ENCODE data around the gene IGSF23.
"Not testable (repeated sequence)": the region's sequence is repeated elsewhere in the genome, so short reads cannot be mapped to it uniquely, and the experiment has no call there.

The IGSF23 gene

DNA sequence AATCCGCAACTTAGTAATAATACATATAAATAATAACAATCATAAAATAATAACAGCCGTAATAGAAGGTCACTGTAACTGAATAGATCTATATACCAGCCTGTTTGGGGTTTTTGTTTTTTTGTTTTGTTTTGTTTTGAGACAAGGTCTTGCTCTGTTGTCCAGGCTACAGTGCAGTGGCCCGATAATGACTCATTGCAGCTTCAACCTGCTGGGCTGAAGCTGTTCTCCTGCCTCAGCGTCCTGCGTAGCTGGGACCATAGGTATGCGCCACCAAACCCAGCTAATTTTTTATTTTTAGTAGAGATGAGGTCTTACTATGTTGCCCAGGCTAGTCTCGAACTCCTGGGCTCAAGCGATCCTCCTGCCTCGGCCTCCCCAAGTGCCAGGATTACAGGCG lies 950 bp downstream of the IGSF23 start:
- no peak for DNase-seq

DNA sequence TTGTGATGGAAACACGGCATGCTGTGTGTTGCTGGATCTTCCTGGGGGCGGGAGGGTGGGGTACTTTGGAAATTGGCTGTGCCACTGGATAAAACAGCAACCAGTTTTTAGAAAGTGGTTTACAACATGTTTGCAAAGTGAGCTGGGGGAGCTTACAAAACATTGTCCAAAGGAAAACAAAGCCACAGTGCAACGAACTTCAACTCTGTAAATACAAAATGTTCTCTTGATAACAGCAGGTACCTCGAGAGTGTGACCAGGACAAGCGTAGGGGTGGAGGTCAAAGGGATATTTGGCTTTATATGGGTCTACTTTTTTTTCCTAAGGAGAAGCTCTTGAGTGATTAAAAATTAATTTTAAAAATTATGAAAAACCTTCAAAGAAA lies 2.5 kb downstream of the IGSF23 start:
- DNase-seq: no peak

DNA sequence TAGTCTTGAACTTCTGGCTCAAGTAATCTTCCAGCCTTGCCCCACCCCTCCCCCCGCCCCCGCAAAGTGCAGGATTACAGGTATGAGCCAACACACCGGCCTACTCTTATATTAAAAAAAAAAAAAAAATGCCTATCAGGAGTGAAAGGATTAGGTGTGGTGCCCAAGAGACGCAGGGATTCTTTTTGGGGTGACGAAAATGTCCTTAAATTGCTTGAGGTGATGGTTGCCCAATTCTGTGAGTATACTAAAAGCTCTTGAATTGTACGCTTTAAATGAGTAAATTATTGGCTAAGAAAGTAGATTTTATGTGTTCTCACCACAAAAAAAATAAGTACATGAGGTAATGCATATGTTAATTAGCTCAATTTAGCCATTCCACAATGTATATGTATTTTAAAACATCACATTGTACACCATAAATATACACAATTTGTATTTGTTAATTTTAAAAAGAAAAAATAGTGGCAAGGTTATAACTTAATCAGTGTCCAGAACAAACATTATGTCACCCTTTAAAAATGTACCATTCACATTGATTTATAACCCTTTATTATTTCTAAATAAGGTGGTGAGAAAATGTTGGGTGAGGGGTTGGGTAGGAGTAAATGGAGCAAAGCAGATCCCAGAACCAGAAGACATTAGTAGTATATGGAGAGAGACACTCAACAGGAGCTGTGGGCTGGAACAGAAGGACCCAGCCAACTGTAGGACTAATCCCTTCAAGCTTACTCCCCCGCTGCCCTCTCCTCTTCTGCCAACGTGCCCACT lies 3.9 kb downstream of the IGSF23 start:
- DNase-seq: no peak

DNA sequence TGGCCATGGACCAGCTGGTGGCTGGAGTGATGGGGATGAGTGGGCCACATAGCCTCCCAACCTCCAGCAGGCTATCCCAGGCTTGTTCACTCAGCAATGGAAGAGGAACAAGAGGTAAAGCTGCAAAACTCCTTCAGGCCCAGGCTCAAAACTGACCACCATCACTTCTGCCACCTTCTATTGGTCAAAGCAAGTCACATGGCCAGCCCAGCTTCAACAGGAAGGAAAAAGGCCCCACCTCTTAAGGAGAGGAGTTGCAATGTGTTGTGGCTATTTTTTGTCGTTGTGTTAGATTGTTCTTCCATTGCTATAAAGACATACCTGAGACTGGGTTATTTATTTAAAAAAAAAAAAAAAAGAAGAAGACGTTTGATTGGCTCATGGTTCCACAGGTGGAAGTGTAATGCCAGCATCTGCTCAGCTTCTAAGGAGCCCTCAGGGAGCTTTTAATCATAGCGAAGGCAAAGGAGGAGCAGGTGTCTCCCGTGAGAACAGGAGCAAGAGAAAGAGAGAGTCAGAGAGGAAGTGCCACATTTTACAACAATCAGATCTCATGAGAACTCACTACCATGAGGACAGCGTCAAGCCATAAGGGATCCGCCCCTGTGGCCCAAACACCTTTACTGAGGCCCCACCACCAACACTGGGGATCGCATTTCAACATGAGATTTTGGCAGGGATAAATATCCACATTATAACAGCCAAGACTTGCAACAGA lies 5.4 kb downstream of the IGSF23 start:
- DNase-seq: no peak

DNA sequence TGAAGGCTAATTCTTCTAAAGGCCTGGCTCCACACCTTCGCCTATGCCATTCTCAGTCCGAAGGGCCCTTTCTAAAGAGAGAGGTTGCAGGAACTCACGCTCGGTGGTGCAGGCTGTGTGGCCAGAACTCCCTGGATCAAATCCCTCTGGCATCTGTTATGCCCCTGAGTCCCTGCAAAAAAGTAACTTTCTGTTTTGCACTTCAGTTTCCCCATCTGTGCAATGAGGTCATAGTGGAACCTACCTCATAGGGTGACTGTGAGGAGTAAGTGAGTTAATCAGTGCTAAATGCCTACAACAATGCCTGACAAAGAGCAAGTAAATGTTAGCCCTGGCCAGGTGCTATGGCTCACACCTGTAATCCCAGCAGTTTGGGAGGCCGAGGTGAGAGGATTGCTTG lies 7.3 kb downstream of the IGSF23 start:
- no peak for DNase-seq

DNA sequence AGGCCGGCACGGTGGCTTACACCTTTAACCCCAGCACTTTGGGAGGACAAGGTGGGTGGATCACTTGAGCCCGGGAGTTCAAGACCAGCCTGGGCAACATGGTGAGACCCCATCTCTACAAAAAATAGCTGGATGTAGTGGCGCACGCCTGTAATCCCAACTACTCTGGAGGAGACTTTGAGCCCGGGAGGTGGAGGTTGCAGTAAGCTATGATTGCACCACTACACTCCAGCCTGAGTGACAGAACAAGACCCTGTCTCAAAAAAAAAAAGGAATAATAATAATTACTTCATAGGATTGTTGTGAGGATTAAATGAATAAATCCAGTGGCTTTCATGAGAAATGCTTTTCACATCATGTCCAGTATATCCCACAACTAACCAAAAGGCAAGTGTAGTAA lies 8.0 kb downstream of the IGSF23 start:
- no peak for DNase-seq

DNA sequence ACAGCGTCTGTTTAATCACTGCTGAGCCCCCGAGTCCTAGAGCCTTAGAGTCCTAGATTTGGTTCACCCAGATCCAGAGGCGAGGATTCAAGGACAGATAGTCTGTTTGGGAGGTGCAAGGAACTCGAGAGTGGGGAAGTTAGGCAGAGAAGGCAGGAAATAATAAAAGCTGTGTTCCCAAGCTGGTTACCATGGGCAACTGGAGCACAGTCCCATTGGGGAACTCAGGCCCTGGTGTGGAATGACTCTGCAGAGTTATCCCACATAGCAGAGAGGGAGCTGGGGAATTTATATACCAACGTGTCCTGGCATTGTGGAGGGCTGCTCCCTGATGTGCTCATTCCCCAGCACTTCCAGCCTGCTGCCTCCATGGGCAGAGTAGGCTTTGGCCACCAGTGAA lies 9.7 kb downstream of the IGSF23 start:
- DNase-seq: no peak

DNA sequence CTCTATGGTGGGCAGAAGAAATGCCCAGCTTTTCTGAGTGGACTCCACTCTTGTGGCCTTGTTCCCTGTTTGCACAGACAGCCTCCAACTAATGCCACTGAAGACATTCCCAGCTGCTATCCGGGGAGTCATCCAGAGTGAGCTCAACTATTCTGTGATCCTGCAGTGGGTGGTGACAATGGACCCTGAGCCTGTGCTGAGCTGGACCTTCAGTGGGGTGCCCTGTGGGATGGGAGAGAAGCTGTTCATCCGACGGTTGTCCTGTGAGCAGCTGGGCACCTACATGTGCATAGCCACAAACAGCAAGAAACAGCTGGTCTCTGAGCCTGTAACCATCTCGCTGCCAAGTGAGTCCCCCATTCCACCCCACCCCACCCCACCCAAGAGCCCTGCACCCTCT lies 10.3 kb downstream of the IGSF23 start:
- DNase-seq: no peak

DNA sequence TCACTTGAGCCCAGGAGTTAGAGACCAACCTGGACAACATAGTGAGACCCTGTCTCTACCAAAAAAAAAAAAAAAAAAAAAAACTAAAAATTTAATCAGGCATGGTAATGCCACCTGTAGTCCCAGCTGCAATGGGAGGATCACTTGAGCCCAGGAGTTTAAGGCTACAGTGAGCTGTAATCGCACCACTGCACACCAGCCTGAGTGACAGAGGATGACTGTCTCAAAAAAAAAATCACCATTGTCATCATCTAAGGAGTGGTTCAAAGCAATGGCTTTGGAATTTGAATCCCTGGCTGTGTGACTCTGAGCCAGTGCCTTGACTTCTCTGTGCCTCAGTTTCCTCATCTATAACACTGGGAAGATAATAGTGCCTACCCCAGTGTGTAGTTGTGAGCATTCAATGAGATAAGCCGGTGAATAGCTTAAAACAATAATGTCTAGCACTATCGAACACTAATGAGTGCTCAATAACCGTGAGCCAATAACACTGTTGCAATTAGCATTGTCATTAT lies 11.5 kb downstream of the IGSF23 start:
- DNase-seq: no peak

DNA sequence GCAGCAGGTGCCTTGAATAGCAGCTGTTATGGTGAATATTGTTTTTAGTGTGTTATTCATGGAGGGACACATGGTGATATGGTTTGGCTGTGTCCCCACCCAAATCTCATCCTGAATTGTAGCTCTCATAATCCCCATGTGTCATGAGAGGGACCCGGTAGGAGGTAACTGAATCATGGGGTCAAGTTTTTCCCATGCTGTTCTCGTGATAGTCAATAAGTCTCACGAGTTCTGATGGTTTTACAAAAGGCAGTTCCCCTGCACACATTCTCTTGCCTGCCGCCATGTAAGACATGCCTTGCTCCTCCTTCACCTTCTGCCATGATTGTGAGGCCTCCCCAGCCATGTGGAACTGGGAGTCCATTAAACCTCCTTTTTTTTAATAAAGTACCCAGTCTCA lies 12.3 kb downstream of the IGSF23 start:
- DNase-seq: not testable (repeated sequence)

DNA sequence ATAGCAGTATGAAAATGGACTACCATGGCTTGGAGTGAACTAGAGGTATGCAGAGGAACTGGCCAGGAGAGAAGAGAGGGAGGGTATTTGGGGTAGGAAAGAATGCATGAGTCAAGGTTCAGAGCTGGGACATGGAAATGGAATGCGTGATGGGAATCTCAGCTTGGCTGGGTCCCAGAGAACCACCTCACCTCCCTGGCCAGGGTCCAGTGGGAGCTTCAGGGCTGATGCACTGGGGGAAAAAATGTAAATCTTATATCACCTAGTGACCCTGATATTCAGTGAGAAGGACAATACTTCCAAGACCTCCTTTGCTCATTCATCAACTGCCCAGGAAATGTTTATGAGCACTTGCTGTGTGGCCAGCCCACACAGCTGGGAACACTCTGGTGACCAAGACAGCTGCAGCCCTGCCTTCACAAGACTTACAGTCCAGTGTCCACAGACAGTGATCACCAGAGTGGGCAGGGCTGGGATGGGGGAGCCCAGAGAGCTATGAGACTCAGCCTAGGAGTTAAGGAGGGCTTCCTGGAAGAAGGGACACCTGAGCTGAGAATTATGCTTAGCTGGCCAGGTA lies 12.8 kb downstream of the IGSF23 start:
- no peak for DNase-seq

DNA sequence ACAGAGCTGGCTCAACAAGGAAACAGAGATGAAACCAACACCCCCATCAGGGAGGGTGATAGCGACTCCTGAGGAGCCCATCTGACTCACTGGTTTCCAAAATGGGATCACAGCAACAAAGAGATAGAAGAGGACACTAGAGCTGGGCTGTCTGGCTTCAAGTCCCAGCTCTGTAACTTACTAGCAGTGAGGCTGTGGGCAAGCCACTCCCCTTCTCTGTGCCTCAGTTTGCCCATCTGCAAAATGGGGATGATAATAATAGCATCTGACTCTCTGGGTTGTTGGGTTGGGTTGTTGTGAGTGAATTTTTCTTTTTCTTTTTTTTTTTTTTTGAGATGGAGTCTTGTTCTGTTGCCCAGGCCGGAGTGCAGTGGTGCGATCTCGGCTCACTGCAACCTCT lies 14.3 kb downstream of the IGSF23 start:
- DNase-seq: no peak

DNA sequence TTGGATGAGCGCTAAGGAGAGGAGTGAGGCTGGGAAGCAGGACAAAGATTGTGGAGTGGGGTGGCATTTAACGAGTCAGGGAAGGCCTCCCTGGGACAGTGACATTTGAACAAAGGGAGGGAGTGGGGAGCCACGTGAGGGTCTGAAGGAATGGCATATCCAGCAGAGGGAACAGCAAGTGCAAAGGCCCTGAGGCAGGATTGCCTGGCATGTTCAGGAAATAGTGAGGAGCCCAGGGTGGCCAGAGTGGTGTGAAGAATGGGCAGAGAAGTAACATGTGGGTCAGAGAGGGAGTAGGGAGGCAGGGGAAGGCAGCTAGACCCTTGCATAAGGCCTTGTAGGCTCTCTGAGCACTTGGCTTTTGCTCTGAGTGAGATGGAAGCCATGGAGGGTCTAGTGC lies 15.4 kb downstream of the IGSF23 start:
- DNase-seq: no peak

DNA sequence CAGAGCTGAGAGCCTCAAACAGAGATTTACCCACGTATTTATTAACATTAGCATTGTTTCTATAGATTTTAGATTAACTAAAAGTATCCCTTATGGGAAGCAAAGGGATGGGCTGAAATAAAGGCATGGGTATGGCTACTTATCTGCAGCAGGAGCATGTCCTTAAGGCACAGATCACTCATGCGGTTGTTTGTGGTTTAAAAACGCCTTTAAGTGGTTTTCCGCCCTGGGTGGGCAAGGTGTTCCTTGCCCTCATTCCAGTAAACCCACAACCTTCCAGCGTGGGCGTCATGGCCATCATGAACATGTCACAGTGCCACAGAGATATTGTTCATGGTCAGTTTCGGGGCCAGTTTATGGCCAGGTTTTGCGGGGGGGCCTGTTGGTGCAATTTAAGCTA lies 18.2 kb downstream of the IGSF23 start:
- DNase-seq: not testable (repeated sequence)

DNA sequence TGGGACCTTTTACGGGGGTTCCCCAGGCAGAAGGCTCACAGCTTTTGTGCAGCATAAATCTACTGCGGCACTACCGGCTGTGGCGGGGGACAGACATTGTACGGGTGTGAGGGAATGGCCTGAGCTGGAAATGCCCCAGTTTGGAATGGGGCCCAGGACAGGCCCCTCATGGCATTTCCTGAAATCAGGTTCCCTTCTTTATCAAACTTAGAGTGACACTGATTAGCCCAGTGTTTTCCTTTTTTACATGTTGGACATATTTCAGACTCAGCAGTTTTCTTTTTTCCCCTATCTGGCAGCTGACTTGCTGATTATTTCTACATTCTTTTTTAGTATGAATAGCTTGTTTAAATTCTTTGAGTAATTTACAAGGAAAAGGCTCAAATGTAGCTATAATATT lies 20.7 kb downstream of the IGSF23 start:
- DNase-seq: not testable (repeated sequence)

DNA sequence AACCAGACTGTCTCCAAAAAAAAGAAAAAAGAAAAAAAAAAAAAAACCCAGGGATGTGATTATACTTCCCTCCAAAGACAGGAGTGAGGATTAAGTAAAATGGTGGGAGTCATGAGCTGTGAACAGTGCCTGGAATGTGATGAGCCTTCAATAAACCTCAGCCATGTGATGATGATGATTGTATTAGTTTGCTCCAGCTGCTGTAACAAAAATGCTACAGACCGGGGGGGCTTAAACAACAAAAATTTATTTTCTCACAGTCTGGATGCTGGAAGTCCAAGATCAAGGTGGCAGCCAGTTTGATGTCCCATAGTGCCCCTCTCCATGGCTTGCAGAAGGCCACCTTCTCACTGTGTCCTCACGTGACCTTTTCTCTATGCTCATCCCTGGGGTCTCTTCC lies 21.4 kb downstream of the IGSF23 start:
- DNase-seq: no peak

DNA sequence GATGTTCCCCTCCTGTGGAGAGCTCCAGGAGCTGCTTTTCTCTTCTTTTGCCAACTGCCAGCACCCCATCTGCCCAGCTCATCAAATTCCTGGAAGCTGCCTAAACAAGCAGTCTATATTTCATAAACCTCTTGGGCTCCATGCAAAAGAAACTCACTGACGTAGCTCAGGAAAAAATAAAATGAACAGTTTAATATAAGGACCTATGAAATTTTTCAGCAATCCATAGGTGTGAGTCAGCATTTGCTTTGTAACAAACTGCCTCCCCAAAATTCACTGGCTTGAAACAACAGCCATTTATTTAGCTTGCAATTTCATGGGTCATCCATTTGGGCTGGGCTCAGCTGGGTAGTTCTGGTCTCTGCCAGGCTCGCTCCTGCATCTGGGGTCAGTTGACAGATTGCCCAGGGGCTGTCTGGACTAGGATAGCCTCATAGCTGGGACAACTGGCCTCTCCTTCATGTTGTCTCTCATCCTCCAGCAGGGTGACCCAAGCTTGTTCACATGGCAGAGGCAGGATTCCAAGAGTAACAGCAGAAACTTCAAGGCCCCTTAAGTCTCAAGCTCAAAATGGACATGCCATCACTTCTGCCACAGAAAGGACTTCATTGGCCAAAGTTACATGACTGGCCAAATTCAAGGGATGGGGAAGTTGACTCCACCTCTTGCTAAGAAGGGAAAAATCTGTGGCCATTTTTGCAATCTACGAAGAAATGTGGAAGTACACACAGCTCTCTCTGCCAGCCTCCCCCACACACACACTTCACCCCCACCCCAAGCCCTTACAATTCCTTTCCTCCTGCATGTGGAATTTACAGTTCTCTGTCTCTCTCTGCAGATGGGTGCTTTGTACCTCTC lies 22.4 kb downstream of the IGSF23 start:
- DNase-seq: no peak

DNA sequence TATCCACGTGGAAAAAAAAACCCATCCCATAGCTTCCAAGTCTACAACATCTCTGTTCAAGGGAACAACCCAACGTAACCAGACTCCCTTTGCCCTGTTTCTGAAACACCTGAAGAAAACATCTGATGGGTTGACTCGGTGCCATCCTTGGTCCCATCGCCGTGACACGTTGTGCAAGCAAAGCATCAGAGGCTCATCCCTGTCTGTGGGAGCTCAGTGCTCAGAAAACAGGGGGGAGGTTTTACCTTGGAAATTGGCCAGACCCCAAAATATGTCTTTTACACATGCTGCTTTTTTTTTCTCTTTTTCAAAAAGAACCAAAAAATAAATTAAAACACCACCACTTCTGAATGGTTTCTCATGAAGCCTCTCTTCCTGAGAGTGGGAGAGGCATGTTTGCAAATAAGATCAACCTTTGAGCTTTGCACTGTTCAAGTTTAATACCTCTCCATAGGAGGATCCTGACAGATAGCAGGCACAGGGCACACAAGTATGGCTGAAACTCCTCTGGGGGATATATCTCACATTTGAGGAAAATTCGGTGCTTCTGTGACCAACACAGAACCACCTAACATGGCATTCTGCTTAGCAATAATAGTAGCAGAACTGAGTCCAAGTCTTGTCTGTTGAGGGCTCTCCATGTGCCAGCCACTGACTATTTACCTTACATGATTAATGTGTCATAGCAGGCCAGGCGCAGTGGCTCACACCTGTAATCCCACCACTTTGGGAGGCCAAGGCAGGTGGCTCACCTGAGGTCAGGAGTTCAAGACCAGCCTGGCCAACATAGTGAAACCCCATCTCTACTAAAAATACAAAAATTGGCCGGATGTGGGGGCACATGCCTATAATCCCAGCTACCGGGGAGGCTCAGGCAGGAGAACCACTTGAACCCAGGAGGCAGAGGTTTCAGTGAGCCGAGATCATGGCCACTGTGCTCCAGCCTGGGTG lies 23.4 kb downstream of the IGSF23 start:
- DNase-seq: no peak

DNA sequence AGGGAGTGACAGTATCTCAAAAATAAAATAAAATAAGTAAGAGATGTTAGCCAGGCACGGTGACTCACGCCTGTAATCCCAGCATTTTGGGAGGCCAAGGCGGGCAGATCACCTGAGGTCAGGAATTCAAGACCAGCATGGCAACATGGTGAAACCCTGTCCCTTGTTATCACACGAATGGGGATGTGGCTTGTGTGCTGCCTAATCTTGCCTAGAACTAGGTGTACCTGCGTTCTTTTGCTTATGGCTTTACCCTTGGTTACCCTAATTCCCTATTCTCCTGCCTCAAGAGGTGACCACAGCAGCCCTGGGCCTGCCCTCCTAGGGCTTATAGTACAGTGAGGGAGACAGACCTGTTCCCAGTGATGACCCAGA lies 24.0 kb downstream of the IGSF23 start:
- no peak for DNase-seq

DNA sequence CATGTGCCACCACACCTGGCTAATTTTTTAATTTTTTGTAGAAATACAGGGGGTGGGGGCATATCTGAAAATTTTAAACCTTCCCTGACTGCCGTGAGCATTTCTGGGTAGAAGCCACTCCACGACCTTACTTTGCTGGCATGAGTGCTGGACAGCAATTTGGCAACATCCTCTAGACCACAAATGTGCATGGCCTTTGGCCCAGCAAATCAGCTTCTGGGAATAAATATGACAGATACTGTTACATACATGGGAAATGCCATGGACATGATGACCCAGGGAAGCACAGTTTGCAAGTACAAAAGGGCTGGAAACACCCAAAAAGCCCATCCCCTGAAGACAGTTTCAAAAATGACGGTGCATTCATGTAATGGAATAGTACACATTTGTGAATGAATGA lies 27.2 kb downstream of the IGSF23 start:
- DNase-seq: no peak

DNA sequence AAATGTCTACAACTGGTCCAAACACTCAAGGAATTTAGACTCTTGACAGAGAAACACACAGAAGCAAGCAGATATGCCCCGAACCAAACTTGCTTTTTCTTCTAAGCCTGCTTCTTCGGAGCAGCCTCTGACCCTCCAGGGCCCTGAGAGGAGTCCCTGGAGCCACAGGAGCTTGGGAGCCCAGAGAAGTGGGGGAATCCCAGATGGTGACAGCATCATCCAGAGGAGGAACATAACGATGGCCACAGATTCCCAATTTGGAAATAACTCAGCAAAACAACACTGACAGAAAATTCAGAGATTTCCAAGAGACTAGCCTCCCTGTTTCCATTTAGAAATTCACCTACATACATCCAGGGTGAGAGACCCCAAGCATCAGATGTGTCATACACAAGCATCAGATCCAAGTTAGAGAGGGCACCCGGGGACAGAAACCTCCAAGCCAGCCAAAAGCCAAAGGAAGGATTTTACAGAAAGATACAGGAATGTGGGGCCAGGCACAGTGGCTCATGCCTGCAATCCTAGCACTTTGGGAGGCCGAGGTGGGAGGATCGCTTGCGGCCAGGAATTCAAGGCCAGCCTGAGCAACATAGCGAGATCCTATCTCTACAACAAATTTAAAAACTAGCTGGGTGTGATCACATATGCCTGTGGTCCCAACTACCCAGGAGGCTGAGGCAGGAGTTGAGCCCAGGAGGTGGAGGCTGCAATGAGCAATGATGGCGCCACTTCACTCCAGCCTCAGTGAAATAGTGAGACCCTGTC lies 28.3 kb downstream of the IGSF23 start:
- DNase-seq: no peak

Measured in stimulated activated CD4-positive, alpha-beta T cell treated with anti-CD3 and anti-CD28 coated beads, Interleukin-4, amount 100 ng/mL, for 24 hours (primary cell).